Neural progenitor cell (in vitro differentiated cells): ENCODE measurements around the gene CEP19.

Experiments
- CTCF ChIP-seq: fragments of 200-600 bp; sonication (generic); IDR thresholded peaks from 2 replicates; pipeline ENCODE4 v1.5.1; 2017; ENCODE audit warnings: antibody characterized with exemption, mild to moderate bottlenecking
- EZH2 ChIP-seq: fragments of 200-600 bp; sonication (generic); IDR thresholded peaks from 2 replicates; pipeline ENCODE4 v1.6.1; 2017; ENCODE audit warnings: antibody characterized with exemption, mild to moderate bottlenecking, moderate library complexity

- no peak for TF ChIP-seq CTCF
- no peak for TF ChIP-seq EZH2
These were observed 44.8 kb downstream of the CEP19 start for GRCh38 chr3:196667056-196667825.
